Spleen (tissue), 7 donors: Measurements from ENCODE around the gene KCNQ1.

Source experiments
- POLR2AphosphoS5 ChIP-seq, 3 donors: sonication (generic); formaldehyde crosslinking; IDR thresholded peaks; one replicate each; pipeline ENCODE4 v1.5.1; 2017; ENCODE audit warnings: antibody characterized with exemption in 3 of 3
- TF ChIP-seq, protein P1 (sequence below), 11 experiments: fragments of 200-600 bp in 7 of 11; fragments of 450-650 bp in 4 of 11; sonication (generic) in 4 of 11; IDR thresholded peaks in 8 of 11; conservative IDR thresholded peaks in 3 of 11; 1 replicate in 7 of 11; 2 replicates in 4 of 11; pipeline versions ENCODE4 v1.4.0 to v1.8.0; 2016 to 2021; ENCODE audit warnings: antibody characterized with exemption in 11 of 11, inconsistent platforms in 4 of 11, mild to moderate bottlenecking in 1 of 11
- donor health status: DM: no; HTN: no; CAD: no; lungs with moderate emphysema.
- donor health status: DM: no; HTN: no; CAD: no.
- donor health status: DM: no; HTN: no; CAD: no.

DNA sequence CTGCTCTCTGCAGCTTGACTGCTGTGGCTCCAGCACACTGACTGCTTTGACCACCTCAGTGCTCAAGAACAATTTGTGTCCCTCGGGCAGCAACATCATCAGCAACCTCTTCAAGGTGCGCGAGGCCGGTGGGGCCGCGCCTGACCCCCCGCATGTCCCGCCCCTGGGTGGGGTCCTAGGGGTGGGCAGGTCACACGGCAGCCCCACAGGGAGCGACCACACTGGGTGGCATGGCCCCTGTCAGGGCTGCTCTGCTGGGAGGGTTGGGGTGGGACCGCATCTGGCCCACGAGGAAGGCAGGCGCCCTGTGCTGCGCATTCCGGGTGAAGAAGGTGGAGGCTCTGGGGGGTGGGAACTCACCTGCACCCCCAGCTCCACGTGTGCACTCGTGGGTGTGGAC is 49.0 kb upstream of the KCNQ1 start:
- TF ChIP-seq, protein P1, sequence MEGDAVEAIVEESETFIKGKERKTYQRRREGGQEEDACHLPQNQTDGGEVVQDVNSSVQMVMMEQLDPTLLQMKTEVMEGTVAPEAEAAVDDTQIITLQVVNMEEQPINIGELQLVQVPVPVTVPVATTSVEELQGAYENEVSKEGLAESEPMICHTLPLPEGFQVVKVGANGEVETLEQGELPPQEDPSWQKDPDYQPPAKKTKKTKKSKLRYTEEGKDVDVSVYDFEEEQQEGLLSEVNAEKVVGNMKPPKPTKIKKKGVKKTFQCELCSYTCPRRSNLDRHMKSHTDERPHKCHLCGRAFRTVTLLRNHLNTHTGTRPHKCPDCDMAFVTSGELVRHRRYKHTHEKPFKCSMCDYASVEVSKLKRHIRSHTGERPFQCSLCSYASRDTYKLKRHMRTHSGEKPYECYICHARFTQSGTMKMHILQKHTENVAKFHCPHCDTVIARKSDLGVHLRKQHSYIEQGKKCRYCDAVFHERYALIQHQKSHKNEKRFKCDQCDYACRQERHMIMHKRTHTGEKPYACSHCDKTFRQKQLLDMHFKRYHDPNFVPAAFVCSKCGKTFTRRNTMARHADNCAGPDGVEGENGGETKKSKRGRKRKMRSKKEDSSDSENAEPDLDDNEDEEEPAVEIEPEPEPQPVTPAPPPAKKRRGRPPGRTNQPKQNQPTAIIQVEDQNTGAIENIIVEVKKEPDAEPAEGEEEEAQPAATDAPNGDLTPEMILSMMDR (IDR thresholded peaks at IDR 0.05 in 8 of 11, conservative IDR thresholded peaks at IDR 0.05 in 3 of 11), result no peak
- peak in 1 of 3 donors; percentile 41 for TF ChIP-seq POLR2AphosphoS5 (IDR thresholded peaks at IDR 0.05)
